ENCODE results near the gene IL1R2.
"Not testable (repeated sequence)": the region's sequence is repeated elsewhere in the genome, so short reads cannot be mapped to it uniquely, and the experiment has no call there.

IL1R2 gene

DNA sequence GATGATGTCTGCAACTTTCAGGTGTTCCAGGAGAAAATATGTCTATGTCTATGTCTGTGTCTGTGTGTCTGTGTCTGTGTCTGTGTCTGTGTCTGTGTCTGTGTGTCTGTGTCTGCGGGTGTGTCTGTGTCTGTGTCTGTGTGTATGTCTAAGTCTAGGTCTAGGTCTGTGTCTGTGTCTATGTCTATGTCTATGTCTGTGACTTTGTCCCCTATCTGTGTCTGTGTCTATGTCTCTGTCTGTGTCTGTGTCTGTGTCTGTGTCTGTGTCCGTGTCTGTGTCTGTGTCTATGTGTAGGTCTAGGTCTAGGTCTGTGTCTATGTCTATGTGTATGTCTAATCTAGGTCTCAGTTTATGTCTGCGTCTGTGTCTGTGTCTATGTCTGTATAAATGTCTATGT lies 10.5 kb downstream of the IL1R2 start:
- peaks cover 6% of the 10 kb centered on the region; the same call in 1 of the 2 replicates for H3K27me3 ChIP-seq (ENCODE audit: control insufficient read depth, low read length)
- no peaks in the 10 kb centered on the region for H3F3A ChIP-seq (ENCODE audit: control insufficient read depth, insufficient read depth)
- H3K4me1 ChIP-seq (ENCODE audit: control insufficient read depth, low read length): no peaks in the 10 kb centered on the region
- no peaks in the 10 kb centered on the region for H3K9me3 ChIP-seq (ENCODE audit: control insufficient read depth, insufficient read depth, low read length)
- H3K4me3 ChIP-seq (ENCODE audit: low read length): no peak overlapping the region
- H3K79me2 ChIP-seq (ENCODE audit: control insufficient read depth, low read length): no peaks in the 10 kb centered on the region
- TF ChIP-seq, protein P1, sequence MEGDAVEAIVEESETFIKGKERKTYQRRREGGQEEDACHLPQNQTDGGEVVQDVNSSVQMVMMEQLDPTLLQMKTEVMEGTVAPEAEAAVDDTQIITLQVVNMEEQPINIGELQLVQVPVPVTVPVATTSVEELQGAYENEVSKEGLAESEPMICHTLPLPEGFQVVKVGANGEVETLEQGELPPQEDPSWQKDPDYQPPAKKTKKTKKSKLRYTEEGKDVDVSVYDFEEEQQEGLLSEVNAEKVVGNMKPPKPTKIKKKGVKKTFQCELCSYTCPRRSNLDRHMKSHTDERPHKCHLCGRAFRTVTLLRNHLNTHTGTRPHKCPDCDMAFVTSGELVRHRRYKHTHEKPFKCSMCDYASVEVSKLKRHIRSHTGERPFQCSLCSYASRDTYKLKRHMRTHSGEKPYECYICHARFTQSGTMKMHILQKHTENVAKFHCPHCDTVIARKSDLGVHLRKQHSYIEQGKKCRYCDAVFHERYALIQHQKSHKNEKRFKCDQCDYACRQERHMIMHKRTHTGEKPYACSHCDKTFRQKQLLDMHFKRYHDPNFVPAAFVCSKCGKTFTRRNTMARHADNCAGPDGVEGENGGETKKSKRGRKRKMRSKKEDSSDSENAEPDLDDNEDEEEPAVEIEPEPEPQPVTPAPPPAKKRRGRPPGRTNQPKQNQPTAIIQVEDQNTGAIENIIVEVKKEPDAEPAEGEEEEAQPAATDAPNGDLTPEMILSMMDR (IDR thresholded peaks at IDR 0.05; ENCODE audit: low read depth, low read length, poor library complexity, severe bottlenecking): no peak
- H3K4me2 ChIP-seq (ENCODE audit: low read length): no peak overlapping the region
- H4K20me1 ChIP-seq (ENCODE audit: control insufficient read depth, insufficient read depth, low read depth, low read length): no peaks in the 10 kb centered on the region
- H3K36me3 ChIP-seq (ENCODE audit: control insufficient read depth, low read length): no peaks in the 10 kb centered on the region
- H3K9me2 ChIP-seq (replicated peaks; ENCODE audit: control insufficient read depth, low read length): no peaks in the 10 kb centered on the region
- no peak overlapping the region for H3K27ac ChIP-seq (ENCODE audit: low read depth, low read length)

DNA sequence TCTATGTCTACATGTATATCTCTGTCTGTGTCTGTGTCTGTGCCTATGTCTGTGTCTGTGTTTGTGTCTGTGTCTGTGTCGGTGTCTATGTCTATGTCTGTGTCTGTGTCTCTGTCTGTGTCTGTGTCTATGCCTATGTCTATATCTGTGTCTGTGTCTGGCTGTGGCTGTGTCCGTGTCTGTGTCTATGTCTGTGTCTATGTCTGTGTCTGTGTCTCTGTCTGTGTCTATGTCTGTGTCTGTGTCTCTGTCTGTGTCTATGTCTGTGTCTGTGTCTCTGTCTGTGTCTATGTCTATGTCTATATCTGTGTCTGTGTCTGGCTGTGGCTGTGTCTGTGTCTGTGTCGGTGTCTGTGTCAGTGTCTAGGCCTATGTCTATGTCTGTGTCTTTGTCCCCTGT lies 11.1 kb downstream of the IL1R2 start:
- not testable (repeated sequence) for H4K20me1 ChIP-seq (ENCODE audit: control insufficient read depth, insufficient read depth, low read depth, low read length); H3K9me3 ChIP-seq (ENCODE audit: control insufficient read depth, insufficient read depth, low read length); H3K27me3 ChIP-seq (ENCODE audit: control insufficient read depth, low read length); H3F3A ChIP-seq (ENCODE audit: control insufficient read depth, insufficient read depth); H3K4me3 ChIP-seq (ENCODE audit: low read length); H3K4me1 ChIP-seq (ENCODE audit: control insufficient read depth, low read length); H3K36me3 ChIP-seq (ENCODE audit: control insufficient read depth, low read length); H3K4me2 ChIP-seq (ENCODE audit: low read length); H3K27ac ChIP-seq (ENCODE audit: low read depth, low read length); H3K9me2 ChIP-seq (replicated peaks; ENCODE audit: control insufficient read depth, low read length); H3K79me2 ChIP-seq (ENCODE audit: control insufficient read depth, low read length)

DNA sequence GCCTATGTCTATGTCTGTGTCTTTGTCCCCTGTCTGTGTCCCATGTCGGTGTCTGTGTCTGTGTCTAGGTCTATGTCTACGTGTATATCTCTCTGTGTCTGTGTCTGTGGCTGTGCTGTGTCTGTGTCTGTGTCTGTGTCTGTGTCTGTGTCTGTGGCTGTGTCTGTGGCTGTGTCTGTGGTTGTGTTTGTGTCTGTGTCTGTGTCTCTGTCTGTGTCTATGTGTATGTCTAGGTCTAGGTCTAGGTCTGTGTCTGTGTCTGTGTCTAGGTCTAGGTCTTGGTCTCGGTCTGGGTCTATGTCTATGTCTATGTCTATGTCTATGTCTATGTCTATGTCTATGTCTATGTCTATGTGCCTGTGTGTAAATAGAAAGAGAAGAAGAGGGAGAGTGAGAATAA lies 11.9 kb downstream of the IL1R2 start:
- H3K9me2 ChIP-seq (replicated peaks; ENCODE audit: control insufficient read depth, low read length): no peaks in the 10 kb centered on the region
- peaks cover 6% of the 10 kb centered on the region; the same call in 1 of the 2 replicates for H3K27me3 ChIP-seq (ENCODE audit: control insufficient read depth, low read length)
- no peaks in the 10 kb centered on the region for H3K36me3 ChIP-seq (ENCODE audit: control insufficient read depth, low read length)
- no peak overlapping the region for H3K4me2 ChIP-seq (ENCODE audit: low read length)
- no peaks in the 10 kb centered on the region for H3K9me3 ChIP-seq (ENCODE audit: control insufficient read depth, insufficient read depth, low read length)
- H3K4me3 ChIP-seq (ENCODE audit: low read length): no peak overlapping the region
- H4K20me1 ChIP-seq (ENCODE audit: control insufficient read depth, insufficient read depth, low read depth, low read length): no peaks in the 10 kb centered on the region
- no peaks in the 10 kb centered on the region for H3K4me1 ChIP-seq (ENCODE audit: control insufficient read depth, low read length)
- H3K79me2 ChIP-seq (ENCODE audit: control insufficient read depth, low read length): no peaks in the 10 kb centered on the region
- TF ChIP-seq, protein P1 (IDR thresholded peaks at IDR 0.05; ENCODE audit: low read depth, low read length, poor library complexity, severe bottlenecking): no peak
- no peak for TF ChIP-seq EZH2phosphoT487 (IDR thresholded peaks at IDR 0.05; ENCODE audit: borderline replicate concordance, low read length)
- H3K27ac ChIP-seq (ENCODE audit: low read depth, low read length): no peak overlapping the region
- no peaks in the 10 kb centered on the region for H3F3A ChIP-seq (ENCODE audit: control insufficient read depth, insufficient read depth)

DNA sequence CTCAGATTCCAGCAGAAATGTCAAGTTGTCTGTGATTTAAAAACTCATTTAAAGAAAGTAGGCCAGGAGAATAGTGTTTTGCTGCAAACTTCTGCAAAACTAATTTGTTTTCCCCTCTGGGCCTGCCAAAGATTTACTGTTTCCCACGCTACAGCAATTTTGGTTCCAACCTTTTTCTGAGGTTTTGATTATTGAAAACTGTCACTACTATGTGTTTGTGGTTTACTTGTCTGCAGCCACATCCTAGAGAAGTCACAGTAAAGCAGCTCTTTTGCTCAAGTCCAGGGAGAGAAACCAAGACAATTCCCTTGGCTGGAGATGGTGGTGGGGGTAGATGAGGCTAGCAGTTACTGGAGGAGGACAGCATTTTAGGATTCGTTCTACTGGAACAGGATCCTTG lies 12.8 kb downstream of the IL1R2 start:
- H3K9me3 ChIP-seq (ENCODE audit: control insufficient read depth, insufficient read depth, low read length): no peaks in the 10 kb centered on the region
- no peaks in the 10 kb centered on the region for H3K9me2 ChIP-seq (replicated peaks; ENCODE audit: control insufficient read depth, low read length)
- H3K27me3 ChIP-seq (ENCODE audit: control insufficient read depth, low read length): peaks cover 6% of the 10 kb centered on the region; the same call in 1 of the 2 replicates
- no peaks in the 10 kb centered on the region for H3K4me1 ChIP-seq (ENCODE audit: control insufficient read depth, low read length)
- H3K36me3 ChIP-seq (ENCODE audit: control insufficient read depth, low read length): no peaks in the 10 kb centered on the region
- H3K27ac ChIP-seq (ENCODE audit: low read depth, low read length): no peak overlapping the region
- H3K4me2 ChIP-seq (ENCODE audit: low read length): no peak overlapping the region
- no peaks in the 10 kb centered on the region for H3F3A ChIP-seq (ENCODE audit: control insufficient read depth, insufficient read depth)
- H3K79me2 ChIP-seq (ENCODE audit: control insufficient read depth, low read length): no peaks in the 10 kb centered on the region
- no peak overlapping the region for H3K4me3 ChIP-seq (ENCODE audit: low read length)
- no peak for TF ChIP-seq EZH2phosphoT487 (IDR thresholded peaks at IDR 0.05; ENCODE audit: borderline replicate concordance, low read length)
- TF ChIP-seq, protein P1 (IDR thresholded peaks at IDR 0.05; ENCODE audit: low read depth, low read length, poor library complexity, severe bottlenecking): no peak
- no peaks in the 10 kb centered on the region for H4K20me1 ChIP-seq (ENCODE audit: control insufficient read depth, insufficient read depth, low read depth, low read length)
